Measurements from ENCODE around the gene ZNF184.
"Not testable (repeated sequence)": the region's sequence is repeated elsewhere in the genome, so short reads cannot be mapped to it uniquely, and the experiment has no call there.

ZNF184 gene

DNA sequence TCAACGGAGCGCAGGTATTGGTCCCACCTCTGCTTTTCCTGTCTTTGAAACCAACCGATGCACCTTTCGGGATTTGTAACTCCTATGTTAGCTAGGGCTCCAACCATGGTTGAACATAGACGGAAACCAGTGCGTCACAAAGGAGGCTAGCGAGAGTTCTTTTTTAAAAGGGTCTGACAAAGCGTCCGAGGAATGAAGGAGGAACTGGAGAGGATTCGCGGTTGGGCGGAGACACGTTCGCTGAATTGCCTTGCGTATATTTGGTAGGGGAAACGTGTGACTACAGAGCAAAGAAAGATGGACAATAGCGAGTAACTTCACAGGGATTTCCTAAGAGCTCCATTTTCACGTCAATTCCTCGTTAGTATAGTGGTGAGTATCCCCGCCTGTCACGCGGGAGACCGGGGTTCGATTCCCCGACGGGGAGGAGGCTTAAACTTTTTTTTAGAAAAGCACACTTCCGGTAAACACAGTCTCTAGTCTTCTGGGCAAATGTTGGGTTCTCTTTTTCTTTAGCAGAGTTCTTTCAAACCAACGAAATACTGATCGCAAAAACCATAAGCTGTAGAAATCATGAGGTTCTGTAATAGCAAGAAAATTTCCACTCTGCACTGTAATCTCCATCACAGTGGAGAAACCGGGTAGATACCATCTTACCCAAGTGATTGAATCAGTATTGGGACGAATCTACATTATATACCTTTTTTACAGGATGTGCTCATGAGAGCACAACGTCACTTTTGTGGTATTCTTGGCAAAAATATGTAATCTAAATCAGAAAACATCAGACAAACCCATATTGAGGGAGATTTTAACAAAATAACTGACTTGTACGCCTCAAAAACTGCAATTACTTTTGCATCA lies 6.6 kb upstream of the ZNF184 start:
- DNase-seq, result peak; percentile 78 to 86

GRCh38 chr6:27478706-27479318 lies 5.9 kb upstream of the ZNF184 start:
- DNase-seq, result peak; percentile 75 to 86

DNA sequence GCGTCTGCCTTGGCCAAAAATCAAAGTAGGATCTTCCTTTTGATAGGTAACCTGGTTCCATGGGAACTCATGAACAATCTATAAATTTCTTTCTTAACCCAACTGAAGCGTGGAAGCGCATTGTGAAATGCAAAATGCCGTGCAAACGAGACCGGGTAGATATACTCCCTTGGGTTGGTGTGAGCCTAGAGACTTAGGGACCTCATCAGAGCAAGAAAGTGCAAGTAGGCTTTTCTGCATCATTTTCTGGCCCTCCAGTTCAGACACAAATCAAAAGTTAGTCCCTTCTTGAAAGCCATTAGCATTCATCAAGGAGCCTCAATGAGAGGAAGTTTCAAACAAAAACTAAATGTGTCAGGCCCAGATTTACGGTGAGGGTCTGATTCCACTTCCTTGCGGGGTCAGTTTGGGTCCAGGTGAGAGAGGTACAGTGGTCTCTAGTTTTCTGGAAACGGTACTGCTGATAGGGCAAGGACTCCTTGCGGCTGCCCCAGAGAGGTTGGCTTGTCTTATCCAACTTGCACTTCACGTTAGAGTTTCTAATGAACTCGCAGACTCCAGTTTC lies 5.3 kb upstream of the ZNF184 start:
- no peak for DNase-seq

- DNase-seq, result no peak
These were observed 4.6 kb upstream of the ZNF184 start for GRCh38 chr6:27477318-27478013.

- DNase-seq, result no peak
These were observed 3.2 kb upstream of the ZNF184 start for GRCh38 chr6:27476090-27476489.

DNA sequence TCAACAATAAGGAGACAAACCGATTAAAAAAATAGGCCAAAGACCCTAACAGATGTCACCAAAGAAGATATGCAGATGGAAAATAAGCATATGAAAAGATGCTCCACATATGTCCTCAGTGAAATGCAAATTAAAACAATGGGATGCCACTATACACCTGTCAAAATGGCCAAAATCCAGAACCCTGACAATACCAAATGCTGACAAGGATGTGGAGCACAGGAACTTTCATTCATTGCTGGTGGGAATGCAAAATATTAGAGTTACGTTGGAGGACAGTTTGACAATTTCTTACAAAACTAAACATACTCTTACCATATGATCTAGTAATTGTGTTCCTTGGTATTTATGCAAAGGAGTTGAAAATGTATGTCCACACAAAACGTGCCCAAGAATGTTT lies 1.8 kb upstream of the ZNF184 start:
- no peak for DNase-seq

DNA sequence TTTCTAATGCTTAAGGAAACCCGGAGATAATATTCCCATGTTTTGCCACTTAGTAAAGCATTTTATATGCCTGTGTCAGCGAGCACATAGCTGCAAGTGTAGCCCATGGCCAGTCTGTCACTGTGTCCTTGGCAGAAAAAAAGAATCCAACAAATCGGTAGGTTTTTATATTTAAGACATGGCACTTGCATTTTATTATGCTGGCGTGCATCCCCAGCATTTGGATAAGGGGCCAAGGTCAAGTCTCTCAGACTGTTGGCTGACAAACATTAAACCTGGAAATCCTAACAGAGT lies 1.2 kb upstream of the ZNF184 start:
- no peak for DNase-seq

GRCh38 chr6:27472182-27472616 lies 706 bp downstream of the ZNF184 start:
- peak; percentile 48 to 78 for DNase-seq

GRCh38 chr6:27471365-27472115 lies 1.4 kb downstream of the ZNF184 start:
- no peak for DNase-seq

GRCh38 chr6:27470023-27470422 lies 2.9 kb downstream of the ZNF184 start:
- no peak for DNase-seq

- DNase-seq, result no peak
These were observed 4.6 kb downstream of the ZNF184 start for GRCh38 chr6:27468334-27468733.

- no peak for DNase-seq
These were observed 20.4 kb downstream of the ZNF184 start for GRCh38 chr6:27452496-27452897.

GRCh38 chr6:27451660-27452390 lies 21.1 kb downstream of the ZNF184 start:
- DNase-seq, result no peak

DNA sequence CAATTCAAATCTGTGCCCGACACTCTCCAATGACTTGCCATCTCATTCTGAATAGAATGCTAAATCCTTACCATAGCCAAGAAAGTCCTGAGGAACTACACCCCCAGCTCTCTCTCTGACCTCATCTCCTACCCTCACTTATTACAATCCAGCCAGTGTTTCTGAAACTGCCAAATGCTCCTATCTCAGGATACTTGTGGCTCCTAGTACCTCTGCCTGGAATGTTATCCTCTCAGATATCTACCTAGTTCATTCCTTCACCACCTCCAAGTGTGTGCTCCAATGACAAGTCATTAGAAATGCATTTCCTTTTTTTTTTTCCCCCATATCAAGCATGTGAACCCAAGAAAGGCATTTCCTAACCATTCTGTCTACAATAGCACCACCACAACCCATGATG lies 24.4 kb downstream of the ZNF184 start:
- DNase-seq, result no peak

DNA sequence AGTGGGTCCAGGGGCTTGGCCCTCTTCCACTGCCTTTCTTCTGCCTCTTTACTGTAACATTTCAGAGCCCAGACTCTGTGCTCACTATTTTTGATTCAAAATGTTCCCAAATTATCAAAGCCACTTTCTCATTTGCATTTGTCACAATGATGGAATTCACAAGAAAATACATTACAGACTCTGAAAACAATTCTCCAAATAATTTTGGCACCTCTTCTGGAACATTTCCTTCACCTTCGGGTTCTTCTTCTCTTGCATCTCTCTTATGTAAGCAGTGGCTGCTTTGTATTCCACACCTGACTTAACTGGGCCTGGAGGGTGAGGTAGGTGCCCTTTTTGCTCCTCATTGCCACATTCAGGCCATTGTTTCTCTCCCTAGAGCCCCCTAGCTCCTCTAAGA lies 30.0 kb downstream of the ZNF184 start:
- no peak for DNase-seq

- no peak for DNase-seq
These were observed 31.9 kb downstream of the ZNF184 start for GRCh38 chr6:27441001-27441400.

DNA sequence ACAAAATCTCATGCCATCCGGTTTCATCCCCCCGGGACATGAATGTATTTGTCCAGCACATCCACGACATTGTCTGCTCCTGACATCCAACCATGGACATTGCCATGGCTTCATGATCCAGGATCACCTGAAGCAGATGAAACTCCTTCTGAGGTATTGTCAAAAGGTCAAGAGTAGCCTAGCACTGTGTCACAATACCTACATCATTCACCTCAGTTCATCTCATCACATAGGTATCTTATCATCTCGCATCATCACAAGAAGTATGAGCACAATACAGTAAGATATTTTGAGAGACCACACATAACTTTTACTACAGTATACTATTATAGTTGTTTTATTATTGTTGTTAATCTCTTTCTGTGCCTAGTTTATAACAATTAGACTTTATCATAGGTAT lies 33.5 kb downstream of the ZNF184 start:
- no peak for DNase-seq

DNA sequence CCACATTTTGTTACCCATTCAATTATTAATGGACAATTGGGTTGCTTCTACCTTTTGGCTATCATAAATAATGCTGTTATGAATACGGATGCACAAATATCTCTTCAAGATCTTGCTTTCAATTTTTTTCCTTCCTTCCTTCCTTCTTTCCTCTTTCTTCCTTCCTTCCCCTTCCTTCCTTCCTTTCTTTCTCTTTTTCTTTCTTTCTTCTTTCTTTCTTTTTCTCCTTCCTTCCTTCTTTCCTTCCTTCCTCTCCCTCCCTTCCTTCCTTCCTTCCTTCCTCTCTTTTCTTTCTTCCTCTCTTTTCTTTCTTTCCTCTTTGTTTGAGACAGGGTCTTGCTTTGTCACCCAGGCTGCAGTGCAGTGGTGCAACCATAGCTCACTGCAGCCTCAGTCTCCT lies 39.2 kb downstream of the ZNF184 start:
- DNase-seq, result no peak

DNA sequence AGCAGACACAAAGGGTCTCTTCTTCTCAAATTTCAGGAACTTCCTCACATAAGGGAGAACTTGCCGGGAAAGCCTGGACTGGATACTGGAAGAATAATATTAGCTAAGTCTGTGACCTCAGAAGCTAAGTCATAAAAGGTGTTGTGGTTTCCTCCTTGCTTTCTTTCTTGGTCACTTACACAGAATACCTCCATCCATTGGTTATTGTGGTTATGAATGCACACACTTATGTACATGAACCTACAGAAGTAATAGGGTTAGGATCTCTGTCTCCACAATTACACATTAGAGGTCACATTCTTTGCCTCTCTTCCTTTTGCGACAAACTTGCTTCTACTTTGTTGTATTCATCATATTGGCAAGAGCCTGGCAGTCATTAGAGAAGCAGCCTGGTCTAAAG lies 43.9 kb downstream of the ZNF184 start:
- no peak for DNase-seq

DNA sequence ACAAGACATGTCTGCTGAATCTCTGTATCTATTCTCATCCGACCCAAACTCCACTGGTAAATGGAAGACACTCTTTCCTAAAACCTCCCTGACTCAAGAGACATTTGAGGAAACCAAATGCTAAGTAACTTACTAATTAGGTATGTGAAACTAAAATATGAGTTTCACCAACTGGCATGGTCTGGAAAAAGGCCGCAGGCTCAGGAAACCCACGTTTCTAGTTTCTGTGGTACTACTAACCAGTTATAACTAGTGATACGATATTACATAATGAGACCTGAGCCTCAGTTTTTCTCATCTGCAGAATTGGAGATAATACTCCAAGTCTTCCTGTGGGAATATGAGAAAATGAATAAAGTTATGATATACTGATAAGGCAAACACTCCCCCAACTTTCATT lies 44.4 kb downstream of the ZNF184 start:
- DNase-seq, result no peak

- no peak for DNase-seq
These were observed 46.8 kb downstream of the ZNF184 start for GRCh38 chr6:27426045-27426620.

GRCh38 chr6:27424851-27425250 lies 48.1 kb downstream of the ZNF184 start:
- DNase-seq, result not testable (repeated sequence)
